Mucosa of gallbladder (tissue), 1 donor: Measurements from ENCODE around the gene GLG1. TPM values are rescaled to one million over a fixed set of nuclear protein-coding genes. Genes with fewer than 3 reads are reported as not detected.
A peak's percentile ranks its signal among the peaks of the same experiment; 100 is the strongest.
"Not testable (repeated sequence)": the region's sequence is repeated elsewhere in the genome, so short reads cannot be mapped to it uniquely, and the experiment has no call there.

Source experiments
- DNase-seq: peaks from one replicate; pipeline ENCODE4 v3.0.0-alpha.2; 2020; ENCODE audit warnings: low spot score
- total RNA-seq: library from RNA; stranded (reverse); gene quantifications from one replicate; pipeline ENCODE4 v1.2.1, GENCODE V29; 2021
- donor health status: DM: no; HTN: no; CAD: no.

Gene GLG1
- total RNA-seq, 1 donor from 2014 or later, result 229 TPM

DNA sequence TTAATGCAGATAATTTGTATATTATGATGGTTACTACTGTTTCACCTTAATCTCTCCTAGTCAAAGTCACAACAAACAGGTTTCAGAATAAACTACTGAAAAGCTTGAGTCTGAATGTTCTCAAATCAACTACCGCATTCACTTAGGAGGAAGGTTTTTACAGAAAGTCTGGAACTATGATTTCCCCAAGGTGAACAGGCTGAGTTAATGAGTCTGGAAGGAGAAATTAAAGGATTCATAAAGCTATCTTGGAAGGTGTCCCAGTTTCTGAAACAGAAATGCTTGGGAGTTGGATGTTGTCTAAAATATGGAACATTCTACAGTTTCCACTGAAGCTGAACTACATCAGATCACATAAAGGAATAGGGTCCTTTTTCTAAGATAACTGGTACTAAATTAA lies 69.2 kb downstream of the GLG1 start:
- DNase-seq, result not testable (repeated sequence)

DNA sequence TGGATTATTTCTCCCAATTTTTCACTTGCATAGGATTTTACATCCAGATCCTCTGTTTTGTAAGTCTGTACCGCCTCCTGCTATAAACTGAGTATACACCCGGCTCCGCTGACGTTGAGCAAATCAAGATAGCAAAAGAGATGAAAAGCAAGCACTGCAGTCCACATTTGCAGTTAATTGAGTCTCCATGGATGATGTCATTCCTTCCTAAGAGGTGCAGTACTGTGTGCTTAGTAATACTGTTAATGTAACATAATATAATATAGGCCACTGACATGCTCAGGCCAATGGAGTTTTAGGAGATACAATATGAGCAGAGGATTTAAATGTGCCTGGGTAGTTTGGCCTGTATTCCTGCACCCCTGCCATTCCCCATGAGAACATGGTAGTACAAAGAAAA lies 72.3 kb downstream of the GLG1 start:
- not testable (repeated sequence) for DNase-seq

DNA sequence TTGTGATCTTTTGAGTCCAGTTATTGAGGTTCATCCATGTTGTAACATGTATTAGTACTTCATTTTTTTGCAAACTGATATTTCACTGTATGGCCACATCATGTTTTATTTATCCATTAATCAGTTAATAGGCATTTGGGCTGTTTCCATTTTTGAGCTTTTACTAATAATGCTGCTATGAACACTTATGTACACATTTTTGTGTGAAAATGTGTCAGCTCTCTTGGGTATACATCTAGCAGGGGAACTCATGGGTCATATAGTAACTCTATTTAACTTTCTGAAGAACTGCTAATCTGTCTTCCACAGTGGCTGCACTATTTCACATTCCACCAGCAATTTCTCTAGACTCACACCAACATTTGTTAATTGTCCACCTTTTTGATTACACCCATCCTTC lies 82.0 kb downstream of the GLG1 start:
- DNase-seq, result no peak

DNA sequence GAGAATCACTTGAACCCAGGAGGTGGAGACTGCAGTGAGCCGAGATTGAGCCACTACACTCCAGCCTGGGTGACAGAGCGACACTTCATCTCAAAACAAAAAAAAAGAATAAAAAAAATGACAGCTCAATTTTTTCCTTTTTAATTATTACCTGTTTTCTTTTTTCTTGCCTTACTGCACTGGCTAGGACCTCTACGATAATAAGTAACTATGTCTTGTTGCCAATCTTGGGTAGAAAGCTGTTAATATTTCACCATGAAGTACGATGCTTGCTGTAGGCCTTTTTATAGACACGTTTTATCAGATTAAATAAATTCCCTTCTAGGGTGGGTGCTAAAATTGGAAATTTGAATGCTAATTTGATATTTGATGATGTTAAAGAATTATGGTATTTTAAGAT lies 82.8 kb downstream of the GLG1 start:
- no peak for DNase-seq

DNA sequence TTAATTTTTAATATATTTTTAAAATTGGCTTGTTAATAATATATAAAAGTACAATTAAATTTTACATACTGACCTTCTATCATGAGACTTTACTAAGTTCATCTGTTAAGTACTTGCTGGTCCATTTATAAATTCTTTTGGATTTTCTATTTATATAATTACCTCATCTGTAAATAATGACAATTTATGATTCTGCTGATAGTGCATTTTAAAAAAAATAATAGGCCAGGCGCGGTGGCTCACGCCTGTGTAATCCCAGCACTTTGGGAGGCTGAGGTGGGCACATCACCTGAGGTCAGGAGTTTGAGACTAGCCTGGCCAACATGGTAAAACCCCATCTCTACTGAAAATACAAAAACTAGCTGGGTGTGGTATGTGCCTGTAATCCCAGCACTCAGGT lies 83.2 kb downstream of the GLG1 start:
- DNase-seq, result not testable (repeated sequence)

DNA sequence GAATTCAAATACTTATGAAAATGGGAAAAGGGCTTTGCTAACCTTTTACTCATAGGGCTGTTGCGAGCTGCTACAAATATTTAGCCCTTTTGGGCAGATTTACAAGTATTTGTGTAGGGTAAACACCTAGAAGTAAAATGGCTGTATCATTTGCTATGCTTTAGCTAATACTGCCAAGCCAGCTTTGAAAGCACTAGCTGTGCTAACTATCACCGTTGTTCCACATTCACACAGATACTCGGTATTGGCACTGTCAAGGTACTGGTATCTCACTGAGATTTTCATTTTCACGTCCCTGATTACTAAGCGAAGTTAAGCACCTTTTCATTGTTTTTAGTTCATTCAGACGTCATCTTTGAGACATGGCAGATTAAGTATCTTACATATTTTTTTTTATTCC lies 84.8 kb downstream of the GLG1 start:
- no peak for DNase-seq

DNA sequence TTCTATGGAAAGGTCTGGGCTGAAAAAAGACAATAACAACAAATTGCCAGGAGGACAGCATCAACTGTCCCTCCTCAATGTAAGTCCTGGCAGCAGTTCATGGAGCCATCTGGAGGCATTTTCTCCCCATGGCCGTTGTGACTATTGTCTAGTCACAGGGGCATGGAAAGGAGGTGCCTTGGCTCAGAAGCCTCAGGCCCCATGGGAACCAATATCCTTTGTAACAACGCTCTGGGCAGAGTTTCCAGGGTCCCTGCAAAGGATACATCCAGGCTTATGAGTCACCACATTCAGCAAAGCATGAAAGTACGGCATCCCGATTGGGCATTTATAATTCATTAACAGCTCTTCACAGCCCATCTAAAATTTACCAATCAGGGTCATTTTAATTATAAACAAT lies 85.2 kb downstream of the GLG1 start:
- DNase-seq, result no peak

DNA sequence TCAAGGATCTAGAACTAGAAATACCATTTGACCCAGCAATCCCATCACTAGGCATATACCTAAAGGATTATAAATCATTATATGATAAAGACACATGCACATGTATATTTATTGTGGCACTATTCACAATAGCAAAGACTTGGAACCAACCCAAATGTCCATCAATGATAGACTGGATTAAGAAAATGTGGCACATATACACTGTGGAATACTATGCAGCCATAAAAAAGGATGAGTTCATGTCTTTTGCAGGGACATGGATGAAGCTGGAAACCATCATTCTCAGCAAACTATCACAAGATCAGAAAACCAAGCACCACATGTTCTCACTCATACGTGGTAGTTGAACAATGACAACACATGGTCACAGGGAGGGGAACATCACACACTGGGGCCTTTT lies 88.0 kb downstream of the GLG1 start:
- DNase-seq, result not testable (repeated sequence)

DNA sequence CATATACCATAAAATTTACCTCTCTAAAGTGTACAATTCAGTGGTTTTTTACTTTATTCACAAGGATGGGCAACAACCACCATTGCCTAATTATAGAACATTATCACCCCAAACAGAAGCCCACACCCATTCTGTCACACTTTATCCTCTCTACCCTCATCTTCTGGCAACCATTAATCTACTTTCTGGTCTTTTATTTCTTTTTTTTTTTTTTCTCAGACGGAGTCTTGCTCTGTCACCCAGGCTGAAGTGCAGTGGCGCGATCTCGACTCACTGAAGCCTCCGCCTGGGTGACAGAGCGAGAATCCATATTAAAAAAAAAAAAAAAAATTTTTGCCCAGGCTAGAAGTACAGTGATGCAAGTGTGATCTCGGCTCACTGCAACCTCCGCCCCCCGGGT lies 95.0 kb downstream of the GLG1 start:
- DNase-seq, result no peak

DNA sequence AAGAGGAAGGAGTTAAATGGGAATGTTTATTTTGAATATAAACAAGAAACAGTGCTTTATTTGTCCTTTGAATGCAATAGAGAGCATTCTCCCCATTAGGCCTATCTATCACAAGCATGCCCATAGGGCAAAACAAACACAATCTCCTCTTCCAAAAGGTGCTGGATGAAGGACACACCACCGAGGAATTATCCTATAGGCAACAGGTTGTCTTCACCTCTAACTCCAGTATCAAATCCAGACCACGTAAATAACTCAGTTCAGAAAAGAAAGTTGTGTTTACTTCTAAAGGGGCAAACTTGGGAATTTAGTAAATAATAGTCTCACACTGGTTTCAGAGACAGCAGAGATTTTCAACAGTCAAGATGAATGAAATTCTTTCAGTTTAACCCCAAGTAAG lies 101.9 kb downstream of the GLG1 start:
- DNase-seq, result no peak

DNA sequence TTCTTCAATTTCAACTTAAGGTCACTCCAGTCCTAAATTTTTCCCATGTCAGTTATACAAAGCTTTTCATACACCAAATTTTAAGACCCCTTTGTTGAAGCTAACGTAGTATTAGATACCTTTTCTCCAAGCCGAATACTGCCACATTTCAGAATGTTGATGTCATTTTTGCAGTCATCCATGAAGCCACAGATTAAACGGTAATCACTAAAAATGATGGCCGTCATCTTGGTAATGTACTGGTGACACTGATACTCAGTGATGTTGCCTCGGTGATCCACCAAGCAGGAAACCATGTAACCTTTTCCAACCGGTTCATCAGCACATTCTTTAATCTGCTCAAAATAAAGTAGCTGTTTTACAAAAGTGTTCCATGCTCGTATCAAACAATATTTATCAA lies 103.5 kb downstream of the GLG1 start:
- no peak for DNase-seq

DNA sequence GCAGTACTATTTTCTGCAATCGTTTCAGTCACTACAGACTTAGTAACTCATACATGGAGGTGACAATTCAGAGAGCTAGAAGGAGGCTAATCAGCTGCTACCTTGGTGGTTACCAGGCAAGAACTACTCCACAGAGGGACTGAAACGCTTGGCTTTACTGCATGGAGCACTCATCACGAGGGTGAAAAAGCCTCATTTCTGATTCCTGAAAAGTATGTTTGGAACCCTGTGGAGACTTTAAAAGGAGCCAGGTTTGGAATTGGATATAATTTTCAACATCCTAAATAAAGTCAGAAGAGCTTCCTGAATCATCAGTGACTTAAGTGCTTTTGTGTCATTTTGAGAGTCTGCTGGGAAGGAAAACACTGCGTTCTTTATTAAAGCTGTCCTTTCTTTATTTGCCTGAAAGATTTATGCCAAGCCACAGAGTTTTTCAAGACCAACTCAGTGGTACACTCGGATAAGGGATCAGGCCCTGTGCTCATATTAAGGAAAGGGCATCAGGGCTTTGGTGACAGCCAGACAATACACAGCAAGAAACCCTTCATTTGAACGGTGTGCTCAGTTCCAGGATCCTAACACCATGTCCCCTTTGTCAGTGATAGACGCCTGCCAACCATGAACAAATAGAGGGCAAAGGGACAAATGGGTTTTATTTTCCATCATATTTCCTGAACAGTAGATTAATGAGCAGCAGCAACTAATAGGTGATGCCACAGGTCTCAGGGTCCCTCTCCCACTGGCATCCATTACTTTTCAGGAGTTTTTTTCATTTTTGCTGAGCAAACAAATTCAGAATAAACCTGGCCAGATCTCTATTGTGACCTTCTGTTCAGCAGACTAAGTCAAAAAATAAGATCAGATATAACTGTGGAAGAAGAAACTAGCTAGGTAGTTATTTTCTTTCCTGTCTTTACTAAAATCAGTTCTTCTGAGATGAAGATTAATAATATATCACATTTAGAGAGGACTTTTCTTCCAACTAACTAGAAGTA lies 105.1 kb downstream of the GLG1 start:
- DNase-seq, result no peak

DNA sequence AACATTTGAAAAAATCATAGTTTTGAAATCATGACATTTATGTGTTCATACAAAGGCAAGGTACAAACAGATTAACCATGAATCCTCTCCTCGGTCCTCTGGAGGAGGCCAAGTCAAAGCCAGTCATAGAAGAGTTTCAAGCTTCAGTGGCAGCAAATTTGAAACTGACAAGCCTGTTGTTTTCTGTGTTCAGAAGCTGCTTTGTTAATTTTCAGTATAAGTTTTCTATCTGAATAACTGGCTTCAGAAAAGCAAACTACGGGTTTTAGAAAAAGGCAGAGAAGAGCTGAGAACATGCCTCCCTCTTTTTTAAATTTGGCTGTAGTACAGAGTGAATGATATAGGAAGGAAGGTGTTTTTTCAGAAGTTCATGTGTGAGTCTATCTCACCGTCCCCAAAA lies 106.0 kb downstream of the GLG1 start:
- no peak for DNase-seq

DNA sequence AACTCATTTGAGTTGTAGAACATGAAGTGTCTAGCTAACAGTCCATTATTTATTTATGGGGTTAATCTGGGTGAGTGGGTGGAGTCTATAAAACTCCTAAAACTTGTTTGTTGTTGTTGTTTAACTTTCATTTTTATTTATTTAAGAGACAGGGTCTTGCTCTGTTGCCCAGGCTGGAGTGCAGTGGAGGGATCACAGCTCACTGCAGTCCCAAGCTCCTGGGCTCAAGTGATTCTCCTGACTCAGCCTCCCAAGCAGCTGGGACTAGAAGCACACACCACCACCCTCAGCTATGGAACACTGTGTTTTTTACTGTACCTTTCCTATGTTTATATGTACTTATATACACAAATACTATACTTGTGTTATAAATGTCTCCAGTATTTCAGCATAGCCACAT lies 107.8 kb downstream of the GLG1 start:
- no peak for DNase-seq

DNA sequence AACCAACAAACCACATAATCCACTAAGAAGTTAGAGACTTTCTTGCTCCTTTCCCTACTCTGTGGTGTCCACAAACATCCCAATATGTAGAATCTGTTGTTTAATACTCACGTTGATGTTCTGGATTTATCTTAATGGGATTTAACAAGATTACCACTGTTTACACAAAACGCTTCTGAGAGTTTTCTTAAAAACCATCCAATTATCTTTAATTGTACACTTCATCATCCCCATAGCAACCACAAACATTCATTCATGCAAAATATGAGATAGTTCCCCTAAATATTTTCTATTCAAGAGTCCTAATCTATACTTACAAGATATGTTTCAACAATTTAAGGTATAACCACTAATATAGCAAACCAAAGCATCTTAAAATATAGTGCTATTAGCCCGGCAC lies 109.2 kb downstream of the GLG1 start:
- no peak for DNase-seq

DNA sequence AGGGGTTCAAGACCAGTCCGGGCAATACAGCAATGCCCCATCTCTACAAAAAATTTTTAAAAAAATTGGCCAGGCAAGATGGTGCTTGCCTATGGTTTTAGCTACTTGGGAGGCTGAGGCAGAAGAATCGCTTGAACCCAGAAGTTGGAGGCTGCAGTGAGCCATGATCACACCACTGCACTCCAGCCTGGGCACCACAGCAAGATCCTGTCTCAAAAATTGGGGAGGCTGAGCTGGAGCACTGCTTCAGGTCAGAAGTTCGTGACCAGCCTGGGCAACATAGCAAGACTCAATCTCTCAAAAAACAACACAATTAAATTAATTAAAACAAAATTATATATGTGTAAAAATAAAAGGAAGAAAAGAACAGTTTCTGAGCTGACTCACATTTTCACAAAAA lies 110.9 kb downstream of the GLG1 start:
- no peak for DNase-seq

DNA sequence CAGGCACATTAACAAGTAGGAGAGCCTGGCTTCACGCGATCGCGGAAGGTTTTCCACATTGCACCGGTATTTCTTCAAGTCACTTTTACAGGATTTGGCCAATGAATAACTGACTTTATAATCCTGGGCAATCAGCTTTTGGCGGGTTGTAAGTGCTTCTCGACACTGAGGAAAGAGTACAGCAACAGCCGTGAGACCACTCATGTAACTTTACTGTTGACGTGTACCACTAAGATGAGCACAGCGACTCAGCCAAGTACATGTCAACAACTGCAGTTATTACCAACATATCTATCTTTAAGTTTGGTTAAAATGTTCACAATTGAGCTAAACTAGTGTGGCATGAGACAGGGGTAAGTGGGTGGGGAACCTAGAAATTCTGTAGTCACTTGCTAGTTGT lies 113.9 kb downstream of the GLG1 start:
- DNase-seq, result no peak

DNA sequence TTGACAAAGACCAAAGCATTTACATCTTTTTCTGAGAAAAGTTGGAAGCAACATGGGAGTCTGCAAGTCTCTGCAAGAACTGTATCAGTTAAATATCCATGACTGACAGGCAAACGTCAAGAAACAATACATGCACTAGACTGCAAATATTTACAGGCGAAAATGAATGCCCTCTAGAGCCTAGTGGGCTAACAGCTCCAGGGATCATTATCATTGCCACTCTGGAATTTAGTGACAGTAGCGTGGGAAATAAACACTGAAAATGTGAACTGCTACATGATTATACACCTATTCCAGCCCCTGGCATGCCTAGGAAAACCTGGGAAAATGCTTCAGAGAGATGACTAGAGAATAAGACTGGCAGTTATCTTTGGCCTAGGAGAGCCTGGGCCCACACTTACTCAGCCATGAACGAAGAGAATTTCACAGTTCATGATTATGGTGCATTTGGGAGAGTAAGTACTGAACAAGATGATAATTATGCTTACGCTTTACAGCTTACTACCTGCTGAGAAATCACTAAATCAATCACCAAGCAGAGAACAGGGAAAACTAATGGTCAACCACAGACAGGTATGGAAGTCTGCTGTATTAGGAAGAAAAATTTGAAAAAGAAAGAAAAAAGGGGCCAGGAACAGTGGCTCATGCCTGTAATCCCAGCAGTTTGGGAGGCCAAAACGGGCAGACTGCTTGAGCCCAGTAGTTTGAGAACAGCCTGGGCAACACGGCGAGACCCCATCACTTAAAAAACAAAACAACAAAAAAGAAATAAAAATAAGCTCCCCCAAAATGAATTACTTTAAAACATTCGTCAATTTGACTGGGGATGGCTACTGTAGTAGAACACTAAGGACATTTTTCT lies 119.0 kb downstream of the GLG1 start:
- DNase-seq, result no peak

DNA sequence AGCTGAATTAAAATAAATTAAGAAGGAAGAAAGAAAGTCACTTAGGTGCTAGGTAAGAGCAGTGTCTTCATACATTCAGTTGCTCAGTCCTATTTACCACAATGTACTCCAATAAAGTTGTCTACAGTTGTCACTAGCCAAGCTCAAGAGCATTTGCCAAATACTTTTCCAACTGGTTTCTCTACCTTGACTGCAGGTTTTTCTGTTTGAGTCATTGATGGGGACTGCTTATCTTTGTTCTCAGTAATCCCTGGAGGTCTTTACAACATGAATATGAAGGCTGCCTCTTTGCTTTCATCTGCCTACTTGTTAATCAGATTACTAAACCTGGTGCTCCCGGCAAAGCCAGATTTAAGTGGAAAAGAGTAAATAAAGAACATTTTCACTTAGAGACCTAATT lies 121.0 kb downstream of the GLG1 start:
- DNase-seq, result no peak

DNA sequence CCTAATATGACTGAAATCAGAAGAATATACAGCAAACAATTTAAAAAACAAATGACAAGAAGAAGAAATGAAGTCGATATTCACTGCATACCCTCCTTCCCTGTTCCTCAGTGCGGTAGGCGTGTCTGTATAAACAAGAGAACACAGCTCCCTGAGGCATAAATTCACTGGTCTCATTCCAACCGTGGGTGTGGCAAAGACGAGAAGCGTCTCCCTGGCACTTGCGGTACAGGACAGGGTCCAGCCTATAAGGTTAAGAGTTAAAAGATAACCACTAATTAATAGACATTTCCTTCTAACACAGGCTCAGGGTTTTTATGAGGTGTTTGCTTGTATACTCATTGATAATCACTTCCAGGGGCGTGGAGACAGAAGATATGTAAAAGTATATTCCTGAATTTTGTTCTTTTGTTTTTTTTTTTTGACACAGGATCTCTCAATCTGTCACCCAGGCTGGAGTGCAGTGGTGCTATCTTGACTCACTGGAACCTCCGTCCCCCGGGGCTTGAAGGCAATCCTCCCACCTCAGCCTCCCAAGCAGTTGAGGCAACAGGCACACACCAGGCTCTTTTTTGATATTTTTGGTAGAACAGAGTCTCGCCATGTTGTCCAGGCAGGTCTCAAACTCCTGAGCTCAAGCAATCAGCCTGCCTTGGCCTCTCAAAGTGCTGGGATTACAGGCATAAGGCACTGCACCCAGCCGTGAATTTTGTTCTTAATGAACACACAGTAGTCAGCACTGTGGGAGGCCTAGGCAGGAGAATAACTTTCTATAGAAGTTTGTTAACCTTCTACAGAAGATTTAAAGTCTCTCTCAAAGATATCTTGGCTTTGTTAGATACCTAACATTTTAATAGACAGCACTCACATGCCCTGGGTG lies 126.5 kb downstream of the GLG1 start:
- DNase-seq, result peak; percentile 91

DNA sequence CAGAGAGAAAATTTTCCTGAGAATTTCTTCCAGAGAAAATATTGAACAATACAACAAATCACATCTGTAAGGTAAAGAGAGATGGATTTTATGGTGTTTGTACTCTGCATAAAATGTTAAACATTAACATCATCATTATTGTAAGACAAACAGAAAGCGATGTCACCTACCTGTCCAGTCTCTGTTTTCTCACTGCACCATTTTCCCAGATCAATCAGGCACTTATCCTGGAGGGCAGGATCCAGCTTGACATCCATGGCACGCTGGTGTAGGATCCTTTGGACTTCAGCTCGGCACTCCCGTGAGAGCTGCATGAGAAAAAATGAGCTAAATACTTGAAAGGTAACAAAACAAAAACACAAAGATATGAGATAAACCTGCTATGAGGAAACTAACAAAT lies 129.7 kb downstream of the GLG1 start:
- peak; percentile 66 for DNase-seq

DNA sequence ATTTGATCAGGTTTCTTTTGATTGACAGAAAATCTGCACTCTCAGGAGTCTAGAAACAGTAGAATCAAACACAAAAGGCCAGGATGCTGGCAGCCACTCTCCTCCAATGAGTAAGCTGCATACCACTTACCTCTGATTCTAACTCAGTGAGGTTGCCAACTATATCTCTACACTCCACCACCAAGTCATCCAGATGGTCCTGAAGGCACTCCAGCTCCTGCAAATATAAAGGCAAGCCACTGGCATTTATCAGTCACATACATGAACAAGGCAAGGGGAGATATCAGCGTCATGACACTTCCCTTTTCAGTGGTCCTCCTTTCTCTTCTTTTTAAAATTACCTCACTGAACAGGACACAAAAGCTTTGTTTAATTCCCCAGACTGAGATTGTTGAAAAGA lies 132.5 kb downstream of the GLG1 start:
- no peak for DNase-seq
